DMS53 (cell line): Measurements from ENCODE around the gene ADAM12.

ENCODE experiments used
- DNase-seq: peaks from one replicate; lab custom pipeline; 2025; lab: John Stamatoyannopoulos, UW

ADAM12 gene

DNA sequence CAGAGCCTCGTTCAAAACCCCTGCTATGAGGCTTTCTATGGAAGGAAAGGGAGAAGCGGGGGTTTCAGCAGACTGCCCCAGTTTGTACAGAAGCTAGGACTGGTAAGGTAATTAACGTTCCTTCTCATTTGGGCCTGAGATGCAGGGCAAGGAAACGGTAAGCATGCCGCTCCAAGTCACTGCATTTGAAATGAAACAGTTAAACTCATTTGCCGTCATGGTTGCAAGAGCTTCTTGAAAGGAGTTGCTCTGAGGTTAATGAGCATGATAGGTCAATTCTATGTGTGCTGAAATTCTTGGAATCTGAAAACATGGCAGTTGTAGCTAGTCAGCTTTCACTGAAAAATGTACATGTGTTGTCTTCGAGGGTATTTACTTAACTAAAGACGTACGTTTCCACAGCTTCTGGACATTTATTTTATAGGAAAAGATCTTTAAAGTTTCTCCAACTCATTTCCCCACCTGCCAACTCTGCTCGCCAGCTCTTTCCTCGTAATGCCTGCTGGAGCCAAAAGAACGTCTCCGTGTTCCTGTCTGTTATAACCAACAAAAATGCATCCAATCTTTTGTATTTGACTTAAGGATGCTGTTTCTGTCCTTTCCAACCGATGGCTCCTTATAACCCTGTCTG is 73.3 kb downstream of the ADAM12 start:
- no peak for DNase-seq

- no peak for DNase-seq
Measured at GRCh38 chr10:126312167-126312566, 76.1 kb downstream of the ADAM12 start.

DNA sequence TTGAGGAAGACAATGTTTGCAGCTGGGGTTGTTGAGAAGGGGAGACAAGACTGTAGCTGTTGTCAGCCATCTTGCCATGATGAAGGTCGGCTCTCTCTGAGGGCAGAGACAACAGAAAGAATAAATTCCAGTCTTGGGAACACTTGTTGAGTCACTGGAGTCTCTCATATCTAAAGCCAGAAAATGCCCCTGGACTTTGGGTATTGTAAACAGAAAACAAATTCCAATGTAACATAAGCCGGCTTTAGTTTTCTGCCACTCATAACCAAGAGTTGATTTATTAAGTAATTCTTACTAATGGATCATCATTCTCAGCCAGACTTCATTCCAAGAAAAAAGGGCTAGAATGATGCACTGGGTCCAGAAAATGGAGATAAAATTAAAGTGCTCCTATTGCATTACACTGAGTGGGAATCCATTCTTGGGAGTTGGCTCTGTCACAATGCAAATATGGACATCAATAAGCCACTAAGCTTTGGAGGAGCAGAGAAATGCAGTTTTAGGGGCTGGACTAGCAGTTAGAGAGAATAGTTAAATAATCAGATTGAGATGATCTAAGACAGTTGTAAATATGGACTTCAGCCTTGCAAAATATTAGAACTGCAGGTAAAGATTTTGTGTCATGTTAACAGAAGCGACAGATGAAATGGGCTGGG is 78.9 kb downstream of the ADAM12 start:
- DNase-seq: no peak

DNA sequence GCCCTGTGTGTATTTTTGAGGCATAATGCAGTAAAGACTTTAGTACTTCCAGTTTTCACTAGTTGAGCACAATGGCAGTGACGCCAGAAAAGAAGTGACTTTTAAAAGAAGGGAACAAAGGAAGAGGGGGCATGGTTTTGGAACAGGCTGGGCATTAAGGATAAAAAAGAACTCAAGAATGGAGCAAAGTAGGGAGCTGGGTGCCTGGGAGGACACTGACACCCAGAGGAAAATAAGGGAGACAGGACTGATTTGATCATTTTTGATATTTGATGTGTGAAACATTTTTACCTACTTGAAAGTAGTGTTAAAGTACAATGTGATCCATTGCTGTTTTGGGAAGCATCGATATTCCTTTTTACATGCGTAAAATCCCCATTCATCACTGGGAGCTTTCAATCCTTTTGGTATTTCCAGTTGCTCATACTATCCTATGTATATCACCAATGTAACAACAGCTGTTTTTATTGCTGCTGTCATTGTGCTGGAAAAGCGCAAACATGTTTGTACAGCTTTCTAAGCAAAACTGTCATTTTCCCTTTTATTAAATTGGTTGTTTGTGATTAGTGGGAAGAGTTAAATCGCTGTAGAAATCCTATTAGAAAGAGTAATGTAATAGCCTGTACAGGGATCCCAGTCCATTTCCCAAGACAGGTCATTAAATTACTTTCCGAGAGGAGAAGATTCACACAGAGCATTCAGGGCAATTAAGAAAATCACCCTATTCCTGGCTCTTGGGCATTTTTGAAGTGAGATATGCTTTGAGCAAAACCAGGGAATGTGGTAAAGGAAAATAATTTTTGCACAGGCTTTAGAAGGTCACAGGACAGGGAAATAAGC is 85.2 kb downstream of the ADAM12 start:
- DNase-seq: peak; percentile 41

GRCh38 chr10:126302476-126302756 is 85.9 kb downstream of the ADAM12 start:
- no peak for DNase-seq

DNA sequence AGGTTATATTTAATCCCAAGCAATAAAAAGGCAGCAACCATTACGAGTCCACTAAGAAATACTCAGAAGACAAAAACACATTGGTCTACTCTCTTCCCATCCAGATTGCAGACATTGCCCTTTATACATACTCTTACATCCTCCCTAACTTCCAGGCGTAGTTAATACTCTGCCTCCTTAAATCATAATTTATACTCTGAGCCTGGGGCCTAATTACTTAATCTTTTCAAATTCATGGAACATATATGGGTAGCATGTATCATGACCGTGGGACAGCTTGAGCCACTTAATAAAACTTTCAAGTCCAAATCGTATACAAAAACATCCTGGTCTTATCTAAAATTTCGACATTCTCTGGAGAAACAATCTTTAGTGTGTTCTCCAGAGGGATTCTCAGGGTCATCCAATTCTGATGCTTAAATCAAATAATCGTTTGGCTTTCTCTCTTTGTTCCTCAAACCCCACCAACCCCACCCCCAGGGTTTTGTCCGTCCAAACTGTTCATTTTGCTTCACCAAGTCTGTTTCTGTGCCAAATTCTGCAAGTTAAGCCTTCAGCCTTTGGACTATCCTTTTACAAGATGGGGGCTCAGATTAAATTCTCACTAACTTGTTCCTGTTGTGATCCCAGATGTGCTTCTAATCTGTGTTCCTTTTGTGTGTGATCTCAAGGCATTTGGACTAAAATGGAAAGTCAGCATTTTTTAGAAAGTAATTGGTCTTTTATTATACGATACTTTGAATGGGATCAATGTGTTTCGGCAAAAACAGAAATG is 86.4 kb downstream of the ADAM12 start:
- DNase-seq: no peak

DNA sequence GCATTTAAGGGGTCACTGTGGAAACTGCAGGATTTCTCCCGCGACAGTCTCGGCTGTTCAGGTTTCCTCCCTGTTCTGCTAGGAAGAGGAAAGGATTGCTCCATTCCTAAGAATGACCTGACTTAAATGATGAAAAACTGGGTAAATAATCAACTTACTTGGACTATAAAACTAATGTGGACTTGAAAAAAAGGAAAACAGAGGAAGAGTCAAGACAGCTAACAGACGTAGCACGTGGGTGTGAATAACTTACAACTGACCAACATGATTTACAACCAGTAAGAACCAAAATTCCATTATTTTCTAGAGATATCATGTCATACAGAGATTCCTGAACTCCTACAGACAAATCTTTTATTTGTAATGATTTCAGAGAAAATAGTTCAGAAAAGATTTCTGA is 93.8 kb downstream of the ADAM12 start:
- no peak for DNase-seq

DNA sequence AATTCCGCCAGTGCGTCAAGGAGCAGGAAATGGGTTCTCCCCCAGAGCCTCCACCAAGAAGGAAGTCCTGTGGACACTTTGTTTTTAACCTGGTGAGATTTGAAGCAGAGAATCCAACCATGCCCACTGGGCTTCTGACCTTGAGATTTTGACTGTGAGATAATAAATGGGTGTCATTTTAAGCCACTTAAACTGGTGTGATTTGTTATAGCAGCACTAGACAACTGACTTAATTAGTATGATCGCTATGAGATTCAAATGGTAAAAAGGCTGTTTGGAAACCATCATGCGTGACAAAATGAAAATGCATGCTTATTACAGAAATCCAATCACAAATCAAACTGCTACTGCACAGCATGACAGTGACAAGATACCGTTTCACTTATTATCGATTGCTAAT is 98.0 kb downstream of the ADAM12 start:
- no peak for DNase-seq

GRCh38 chr10:126288547-126289493 is 99.5 kb downstream of the ADAM12 start:
- DNase-seq: no peak

DNA sequence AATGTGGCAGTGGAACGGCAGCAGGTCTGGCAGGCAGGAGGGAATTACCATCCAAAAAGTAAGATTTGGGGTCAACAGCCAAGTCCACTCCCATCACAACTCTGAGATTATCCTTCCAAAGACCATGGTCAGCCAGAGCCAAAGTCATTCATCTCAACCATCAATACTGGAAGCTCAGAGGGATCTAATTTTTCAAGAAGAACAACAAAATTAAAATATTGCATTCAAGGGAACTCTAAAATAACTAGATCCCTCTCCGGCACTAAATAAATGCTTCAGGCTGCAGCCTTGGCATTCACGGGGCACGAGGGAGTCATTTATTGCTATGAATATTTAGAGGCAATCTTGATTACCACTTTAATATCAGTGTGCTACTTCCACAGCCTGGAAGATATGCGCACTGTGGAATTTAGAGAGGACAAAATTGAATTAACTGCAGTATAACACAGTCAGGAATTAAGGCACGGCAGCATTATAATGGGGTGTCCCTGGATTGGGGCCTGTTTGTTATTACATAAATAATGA is 102.0 kb downstream of the ADAM12 start:
- DNase-seq: no peak

- DNase-seq: no peak
Measured at GRCh38 chr10:126283307-126283706, 105.0 kb downstream of the ADAM12 start.

DNA sequence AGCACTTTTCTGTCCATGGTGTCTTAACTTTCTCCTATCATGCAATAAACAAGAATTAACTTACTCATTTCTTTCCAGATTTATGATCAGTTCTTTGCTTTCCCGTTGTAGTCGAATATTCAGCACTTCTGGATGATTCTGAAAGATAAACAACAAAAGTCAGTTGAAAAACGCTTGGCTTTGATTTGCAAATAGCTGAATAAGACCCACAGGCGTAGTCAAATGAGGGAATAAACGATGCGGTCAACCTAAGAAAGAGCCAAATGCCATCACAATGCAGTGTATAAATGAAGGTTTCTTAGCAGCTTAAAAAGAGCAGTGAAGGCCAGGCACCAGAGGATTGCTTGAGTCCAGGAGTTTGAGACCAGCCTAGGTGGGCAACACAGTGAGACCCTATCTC is 109.4 kb downstream of the ADAM12 start:
- DNase-seq: no peak

- no peak for DNase-seq
Measured at GRCh38 chr10:126277181-126277580, 111.1 kb downstream of the ADAM12 start.

DNA sequence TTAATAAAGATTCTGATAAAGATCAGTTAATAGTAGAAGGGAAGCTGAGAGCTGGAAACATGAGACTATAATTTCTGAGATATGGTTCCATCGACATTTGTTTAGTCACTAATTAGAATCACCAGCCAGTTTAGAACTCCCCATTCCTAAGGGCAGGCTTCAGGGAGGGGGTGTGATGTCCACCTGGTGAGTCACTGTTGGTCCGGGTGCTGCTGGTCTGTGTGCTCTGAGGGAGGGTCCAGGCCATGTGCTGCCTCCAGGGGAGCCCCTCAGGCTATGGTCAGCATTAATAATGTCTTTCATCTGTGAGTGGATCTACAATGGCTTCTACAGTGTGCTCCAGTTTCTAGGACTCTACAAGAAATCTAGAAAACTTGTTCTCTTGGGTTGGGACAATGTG is 115.8 kb downstream of the ADAM12 start:
- no peak for DNase-seq

GRCh38 chr10:126270111-126270510 is 118.2 kb downstream of the ADAM12 start:
- DNase-seq: no peak

GRCh38 chr10:126268013-126268920 is 120.0 kb downstream of the ADAM12 start:
- DNase-seq: no peak

- DNase-seq: no peak
Measured at GRCh38 chr10:126264102-126265018, 123.9 kb downstream of the ADAM12 start.

- DNase-seq: peak; percentile 8
Measured at GRCh38 chr10:126263006-126263676, 125.1 kb downstream of the ADAM12 start.
